GM18870 (cell line): ENCODE results near the gene METTL17.
"Not testable (repeated sequence)": the region's sequence is repeated elsewhere in the genome, so short reads cannot be mapped to it uniquely, and the experiment has no call there.

ENCODE experiments used
- ATAC-seq: cut with Tn5 transposase; IDR thresholded peaks from one replicate; pipeline ENCODE4 v1.9.1; 2021; ENCODE audit warnings: moderate library complexity; ENCODE audit not compliant: unreplicated experiment

Gene METTL17

GRCh38 chr14:21023817-21024584 lies 34.2 kb downstream of the METTL17 start:
- no peak for ATAC-seq

DNA sequence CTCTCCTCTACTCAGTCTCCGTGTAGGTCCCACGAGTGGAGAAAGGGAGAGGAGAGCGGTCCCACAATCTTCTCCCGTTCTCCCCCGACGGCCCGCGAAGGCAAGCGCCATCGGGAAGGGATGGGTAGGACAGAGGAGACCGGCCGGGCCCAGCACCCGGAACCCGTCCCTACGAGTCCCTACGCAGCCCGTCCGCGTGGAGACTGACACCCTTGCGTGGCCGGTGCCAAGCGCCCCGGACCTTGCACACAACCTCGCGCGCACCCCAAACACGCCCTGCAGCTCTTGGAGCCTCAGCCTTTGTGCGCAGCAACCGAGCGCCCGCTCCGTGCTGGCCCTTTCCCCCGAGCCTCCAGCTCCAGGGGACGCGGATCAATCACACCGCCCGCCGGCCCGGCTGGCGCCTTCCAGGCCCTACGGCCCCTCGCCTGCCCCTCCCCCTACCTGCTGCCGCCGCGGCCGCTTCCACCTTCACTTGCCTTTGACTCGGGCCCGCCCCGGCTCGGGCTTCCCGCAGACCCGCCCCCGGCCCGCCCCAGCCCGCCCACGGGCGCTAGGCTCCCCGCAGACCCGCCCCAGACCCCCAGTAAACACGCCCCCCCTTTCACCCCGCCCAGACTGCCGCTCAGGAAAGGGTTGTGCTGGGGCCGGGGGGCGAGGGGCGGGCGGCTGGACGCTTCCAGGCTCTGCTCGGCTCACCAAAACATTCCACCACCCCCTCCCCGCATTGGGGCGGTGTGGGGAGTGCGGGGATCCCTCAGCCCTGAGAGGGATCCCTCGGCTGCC lies 35.0 kb downstream of the METTL17 start, which contains the start of gene NDRG2:
Gene NDRG2 (minus strand): TSS at position 477 of the 786 bp plus-strand sequence. CDS start 1,746 bp downstream, outside the sequence.
- ATAC-seq, result no peak

GRCh38 chr14:21025371-21026273 lies 35.8 kb downstream of the METTL17 start:
- ATAC-seq, result no peak

DNA sequence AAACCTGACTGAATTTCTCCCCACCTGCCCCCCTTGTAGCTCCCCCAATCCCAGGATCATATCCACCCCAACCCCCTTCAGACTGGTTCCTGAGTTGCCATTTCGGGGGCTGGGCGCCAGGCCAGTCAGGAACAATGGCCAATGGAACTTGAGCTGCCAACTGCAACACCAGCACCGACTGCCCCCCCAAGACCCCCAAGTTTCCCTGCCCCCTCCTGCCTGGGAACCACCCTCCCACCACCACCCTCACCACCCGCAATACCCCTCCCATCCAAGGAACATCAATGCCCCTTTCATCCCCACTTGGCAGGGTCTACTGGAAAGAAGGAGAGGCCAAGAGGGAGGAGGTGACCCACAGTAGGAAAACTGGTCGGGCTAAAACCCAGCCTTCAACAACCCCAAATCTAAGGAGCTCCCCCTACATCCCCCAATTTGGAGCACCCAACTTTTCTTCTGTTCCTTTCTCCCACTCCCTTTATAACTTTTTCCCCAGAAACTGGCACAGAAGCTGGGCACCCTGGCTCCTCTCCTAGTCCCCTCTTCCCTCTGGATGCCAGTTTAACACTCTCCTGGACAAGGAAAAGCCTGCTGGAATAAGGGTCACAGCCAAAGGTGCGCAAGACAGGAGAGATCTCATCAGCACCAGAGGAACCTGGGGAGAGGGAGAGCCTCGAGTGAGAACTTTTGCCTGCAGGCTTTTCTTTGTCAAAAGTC lies 36.7 kb downstream of the METTL17 start:
- ATAC-seq, result no peak

GRCh38 chr14:21026988-21027315 lies 37.2 kb downstream of the METTL17 start:
- ATAC-seq, result no peak

DNA sequence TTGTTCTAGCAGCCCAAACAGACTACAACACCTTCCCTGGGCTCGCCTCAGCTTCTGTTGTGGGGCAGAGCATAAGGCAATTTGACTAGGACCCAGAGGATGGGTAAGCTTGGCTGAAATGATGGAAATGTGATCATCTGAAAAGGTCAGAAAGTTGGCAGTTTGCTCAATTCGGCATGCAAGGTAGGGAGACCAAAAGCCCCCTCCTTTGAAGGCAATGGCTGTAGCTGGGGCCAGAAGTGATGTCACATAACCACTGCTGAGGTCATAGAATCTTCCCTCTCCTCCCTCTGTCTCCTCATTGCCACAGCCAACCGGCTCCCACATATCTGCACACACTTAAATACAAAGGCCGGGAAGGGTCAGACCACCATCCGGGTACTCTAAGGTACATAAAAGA lies 40.1 kb downstream of the METTL17 start, which contains the start of gene TPPP2:
Gene TPPP2 (plus strand): TSS at position 301 of the 400 bp plus-strand sequence. CDS start 365 bp downstream, outside the sequence.
- ATAC-seq, result no peak

GRCh38 chr14:21030531-21030930 lies 40.8 kb downstream of the METTL17 start:
- ATAC-seq, result no peak

DNA sequence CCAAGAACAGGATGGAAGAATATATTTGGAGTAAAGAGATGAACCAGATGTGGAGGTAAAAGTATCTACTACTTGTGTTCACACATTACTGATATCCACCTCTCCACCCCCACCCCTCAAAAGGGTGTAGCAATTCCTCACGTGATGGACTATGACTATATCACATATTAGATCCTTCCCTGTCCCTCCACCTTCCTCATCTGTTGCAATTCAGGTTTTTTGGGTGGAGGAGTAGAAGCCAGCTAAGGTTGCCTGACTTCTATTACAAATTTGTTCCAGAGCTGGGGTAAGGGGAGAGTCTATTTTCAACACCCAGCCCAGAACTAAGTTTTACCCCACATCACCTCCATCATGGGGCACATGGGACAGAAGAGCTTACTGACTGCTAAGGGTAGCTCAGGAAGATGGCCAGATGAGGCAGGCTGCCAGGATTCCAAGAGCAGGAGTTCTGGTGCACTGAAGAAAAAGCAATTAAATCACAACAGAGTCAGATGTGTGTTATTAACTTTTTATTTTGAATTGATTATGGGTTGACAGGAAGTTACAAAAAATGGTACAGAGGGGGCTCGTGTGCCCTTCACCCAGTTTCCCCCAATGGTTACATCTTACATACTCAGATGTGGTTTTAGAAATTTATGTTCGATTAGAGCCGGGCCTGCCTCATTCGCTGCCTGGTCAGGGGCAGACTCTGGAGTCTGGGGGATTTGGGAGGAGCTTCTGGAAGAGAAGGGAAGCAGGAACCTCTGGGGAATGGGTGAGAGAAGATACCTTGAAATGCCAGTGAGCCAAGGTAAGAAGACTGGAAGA lies 42.7 kb downstream of the METTL17 start:
- no peak for ATAC-seq

DNA sequence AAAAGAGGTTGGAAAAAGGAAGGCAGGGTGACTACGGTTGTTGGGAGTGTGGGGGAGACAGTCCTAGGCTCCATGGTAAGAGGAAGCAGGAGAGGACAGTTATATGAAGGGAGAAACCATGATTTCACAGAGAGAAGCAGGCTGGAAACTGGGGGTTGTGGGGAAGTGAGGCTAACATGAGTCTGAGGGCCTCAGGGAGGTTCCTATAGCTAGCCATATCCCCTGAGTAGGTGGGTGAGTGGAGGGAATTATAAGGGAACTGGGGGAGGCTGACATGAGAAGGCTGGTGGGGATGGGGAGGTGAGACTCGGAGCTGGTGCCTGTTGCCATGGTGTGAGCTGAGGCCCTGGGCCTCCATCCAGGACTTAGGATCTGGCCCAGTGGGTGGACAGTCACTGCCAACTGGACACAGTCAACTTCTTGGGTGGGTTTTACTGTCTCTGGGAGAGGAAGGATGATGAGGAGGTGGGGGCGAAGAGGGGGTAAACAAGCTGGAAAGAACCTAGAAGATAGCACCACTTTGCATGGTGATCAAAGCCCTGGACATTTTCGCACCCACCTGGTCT lies 43.4 kb downstream of the METTL17 start:
- ATAC-seq, result no peak

- no peak for ATAC-seq
These were observed 44.9 kb downstream of the METTL17 start, which contains the start of gene RNASE13 for GRCh38 chr14:21034707-21035106. Gene RNASE13, minus strand, starts transcription at chr14:21034807. Its CDS starts 519 bp downstream, at chr14:21034288.

- no peak for ATAC-seq
These were observed 47.0 kb downstream of the METTL17 start for GRCh38 chr14:21036751-21037150.

GRCh38 chr14:21037156-21037555 lies 47.4 kb downstream of the METTL17 start:
- ATAC-seq, result no peak

- no peak for ATAC-seq
These were observed 49.0 kb downstream of the METTL17 start for GRCh38 chr14:21038441-21039422.

GRCh38 chr14:21039585-21040369 lies 50.0 kb downstream of the METTL17 start:
- ATAC-seq, result peak; percentile 55

- ATAC-seq, result no peak
These were observed 50.7 kb downstream of the METTL17 start for GRCh38 chr14:21040370-21040925.

DNA sequence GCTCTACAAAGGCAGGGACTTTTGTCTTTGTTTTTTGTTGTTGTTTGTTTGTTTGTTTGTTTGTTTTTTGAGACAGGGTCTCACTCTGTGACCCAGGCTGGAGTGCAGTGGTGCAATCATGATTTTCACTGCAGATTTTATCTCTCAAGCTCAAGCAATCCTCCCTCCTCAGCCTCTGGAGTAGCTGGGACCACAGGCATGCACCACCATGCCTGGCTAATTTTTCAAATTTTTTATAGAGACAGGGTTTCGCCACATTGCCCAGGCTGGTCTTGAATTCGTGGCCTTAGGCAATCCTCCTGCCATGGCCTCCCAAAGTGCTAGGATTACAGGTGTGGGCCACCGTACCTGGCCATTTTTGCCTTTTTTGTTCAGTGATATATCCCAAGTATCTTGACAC lies 51.2 kb downstream of the METTL17 start:
- not testable (repeated sequence) for ATAC-seq
